ENCODE data around the gene VIPR1.
A peak's percentile ranks its signal among the peaks of the same experiment; 100 is the strongest.

The VIPR1 gene

DNA sequence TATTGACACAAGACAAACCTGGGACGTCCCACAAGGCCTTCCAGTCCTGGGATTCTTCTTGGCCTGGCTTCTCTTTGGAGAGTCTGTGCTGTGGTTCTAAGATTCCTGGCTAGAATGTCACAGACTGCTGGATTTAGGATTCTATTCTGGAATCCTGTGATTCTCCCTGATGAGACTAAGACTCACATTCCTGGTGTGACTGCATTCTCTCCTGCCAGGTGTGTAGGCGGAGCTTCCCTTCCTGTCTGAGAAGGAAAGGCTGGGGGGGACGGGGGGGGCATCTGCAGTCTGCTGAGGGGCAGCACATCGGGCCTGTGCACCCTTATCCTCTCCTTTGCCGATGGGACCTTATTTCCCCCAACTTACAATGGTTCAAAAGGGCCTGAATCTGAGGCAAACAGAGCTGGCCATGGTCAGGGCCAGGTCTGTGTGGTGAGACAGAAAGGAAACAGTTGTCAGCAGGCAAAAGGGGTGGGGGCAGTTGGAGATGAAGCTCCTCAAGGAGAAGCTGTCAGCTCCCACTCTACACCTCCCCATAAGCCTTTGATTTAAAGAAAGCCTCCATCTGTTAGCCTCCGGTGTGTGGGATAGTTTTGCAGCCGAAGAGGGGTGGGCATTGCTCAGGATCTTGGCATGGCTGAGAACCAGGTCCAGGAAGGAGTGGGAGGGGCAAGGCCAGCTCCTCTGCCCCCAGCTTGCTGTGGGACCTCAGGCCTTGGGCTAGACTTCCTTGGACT lies 30.9 kb downstream of the VIPR1 start (continued):
- TF ChIP-seq, protein P1, sequence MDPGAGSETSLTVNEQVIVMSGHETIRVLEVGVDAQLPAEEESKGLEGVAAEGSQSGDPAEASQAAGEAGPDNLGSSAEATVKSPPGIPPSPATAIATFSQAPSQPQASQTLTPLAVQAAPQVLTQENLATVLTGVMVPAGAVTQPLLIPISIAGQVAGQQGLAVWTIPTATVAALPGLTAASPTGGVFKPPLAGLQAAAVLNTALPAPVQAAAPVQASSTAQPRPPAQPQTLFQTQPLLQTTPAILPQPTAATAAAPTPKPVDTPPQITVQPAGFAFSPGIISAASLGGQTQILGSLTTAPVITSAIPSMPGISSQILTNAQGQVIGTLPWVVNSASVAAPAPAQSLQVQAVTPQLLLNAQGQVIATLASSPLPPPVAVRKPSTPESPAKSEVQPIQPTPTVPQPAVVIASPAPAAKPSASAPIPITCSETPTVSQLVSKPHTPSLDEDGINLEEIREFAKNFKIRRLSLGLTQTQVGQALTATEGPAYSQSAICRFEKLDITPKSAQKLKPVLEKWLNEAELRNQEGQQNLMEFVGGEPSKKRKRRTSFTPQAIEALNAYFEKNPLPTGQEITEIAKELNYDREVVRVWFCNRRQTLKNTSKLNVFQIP (CRISPR knock-in tag; IDR thresholded peaks at IDR 0.05; ENCODE audit: borderline replicate concordance, low read depth), result no peak
- TF ChIP-seq ZFP3 (CRISPR knock-in tag; IDR thresholded peaks at IDR 0.05) (no peak), PPARA (CRISPR knock-in tag; IDR thresholded peaks at IDR 0.05; ENCODE audit: borderline replicate concordance) (no peak), ZNF70 (CRISPR knock-in tag; IDR thresholded peaks at IDR 0.05) (no peak), CSDC2 (CRISPR knock-in tag; IDR thresholded peaks at IDR 0.05) (no peak)

DNA sequence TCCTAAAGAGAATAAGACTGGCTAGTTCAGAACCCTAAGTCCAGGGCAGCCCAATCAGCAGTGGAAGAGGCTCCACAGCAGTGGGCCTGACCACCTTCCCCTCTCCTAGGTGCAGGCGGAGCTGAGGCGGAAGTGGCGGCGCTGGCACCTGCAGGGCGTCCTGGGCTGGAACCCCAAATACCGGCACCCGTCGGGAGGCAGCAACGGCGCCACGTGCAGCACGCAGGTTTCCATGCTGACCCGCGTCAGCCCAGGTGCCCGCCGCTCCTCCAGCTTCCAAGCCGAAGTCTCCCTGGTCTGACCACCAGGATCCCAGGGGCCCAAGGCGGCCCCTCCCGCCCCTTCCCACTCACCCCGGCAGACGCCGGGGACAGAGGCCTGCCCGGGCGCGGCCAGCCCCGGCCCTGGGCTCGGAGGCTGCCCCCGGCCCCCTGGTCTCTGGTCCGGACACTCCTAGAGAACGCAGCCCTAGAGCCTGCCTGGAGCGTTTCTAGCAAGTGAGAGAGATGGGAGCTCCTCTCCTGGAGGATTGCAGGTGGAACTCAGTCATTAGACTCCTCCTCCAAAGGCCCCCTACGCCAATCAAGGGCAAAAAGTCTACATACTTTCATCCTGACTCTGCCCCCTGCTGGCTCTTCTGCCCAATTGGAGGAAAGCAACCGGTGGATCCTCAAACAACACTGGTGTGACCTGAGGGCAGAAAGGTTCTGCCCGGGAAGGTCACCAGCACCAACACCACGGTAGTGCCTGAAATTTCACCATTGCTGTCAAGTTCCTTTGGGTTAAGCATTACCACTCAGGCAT lies 33.7 kb downstream of the VIPR1 start:
- ATAC-seq, result peak; percentile 38; the same call in 2 of the 3 replicates
- TF ChIP-seq ZFP3 (CRISPR knock-in tag; IDR thresholded peaks at IDR 0.05) (no peak), TCF4 (CRISPR knock-in tag; IDR thresholded peaks at IDR 0.05; ENCODE audit: borderline replicate concordance) (no peak), ZNF565 (CRISPR knock-in tag; conservative IDR thresholded peaks at IDR 0.05; ENCODE audit: low read depth) (no peak), ESRRG (CRISPR knock-in tag; IDR thresholded peaks at IDR 0.05) (no peak), ZNF70 (CRISPR knock-in tag; IDR thresholded peaks at IDR 0.05) (no peak)
- TF ChIP-seq, protein P2, sequence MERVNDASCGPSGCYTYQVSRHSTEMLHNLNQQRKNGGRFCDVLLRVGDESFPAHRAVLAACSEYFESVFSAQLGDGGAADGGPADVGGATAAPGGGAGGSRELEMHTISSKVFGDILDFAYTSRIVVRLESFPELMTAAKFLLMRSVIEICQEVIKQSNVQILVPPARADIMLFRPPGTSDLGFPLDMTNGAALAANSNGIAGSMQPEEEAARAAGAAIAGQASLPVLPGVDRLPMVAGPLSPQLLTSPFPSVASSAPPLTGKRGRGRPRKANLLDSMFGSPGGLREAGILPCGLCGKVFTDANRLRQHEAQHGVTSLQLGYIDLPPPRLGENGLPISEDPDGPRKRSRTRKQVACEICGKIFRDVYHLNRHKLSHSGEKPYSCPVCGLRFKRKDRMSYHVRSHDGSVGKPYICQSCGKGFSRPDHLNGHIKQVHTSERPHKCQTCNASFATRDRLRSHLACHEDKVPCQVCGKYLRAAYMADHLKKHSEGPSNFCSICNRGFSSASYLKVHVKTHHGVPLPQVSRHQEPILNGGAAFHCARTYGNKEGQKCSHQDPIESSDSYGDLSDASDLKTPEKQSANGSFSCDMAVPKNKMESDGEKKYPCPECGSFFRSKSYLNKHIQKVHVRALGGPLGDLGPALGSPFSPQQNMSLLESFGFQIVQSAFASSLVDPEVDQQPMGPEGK (CRISPR knock-in tag; IDR thresholded peaks at IDR 0.05; ENCODE audit: borderline replicate concordance), result no peak
- TF ChIP-seq, protein P1 (CRISPR knock-in tag; IDR thresholded peaks at IDR 0.05; ENCODE audit: borderline replicate concordance, low read depth), result no peak

DNA sequence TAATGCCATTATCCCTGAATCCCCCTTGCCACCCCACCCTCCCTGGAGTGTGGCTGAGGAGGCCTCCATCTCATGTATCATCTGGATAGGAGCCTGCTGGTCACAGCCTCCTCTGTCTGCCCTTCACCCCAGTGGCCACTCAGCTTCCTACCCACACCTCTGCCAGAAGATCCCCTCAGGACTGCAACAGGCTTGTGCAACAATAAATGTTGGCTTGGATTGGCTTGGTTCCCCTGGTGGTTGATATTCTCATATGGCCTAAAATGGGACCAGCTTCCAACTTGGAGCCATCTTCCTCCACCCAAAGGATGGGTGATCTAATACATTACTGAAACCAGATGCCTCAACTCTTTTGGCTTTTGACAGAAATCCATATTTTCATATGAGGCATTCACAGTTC lies 34.9 kb downstream of the VIPR1 start:
- ATAC-seq, result no peak
- TF ChIP-seq, protein P2 (CRISPR knock-in tag; IDR thresholded peaks at IDR 0.05; ENCODE audit: borderline replicate concordance), result no peak

DNA sequence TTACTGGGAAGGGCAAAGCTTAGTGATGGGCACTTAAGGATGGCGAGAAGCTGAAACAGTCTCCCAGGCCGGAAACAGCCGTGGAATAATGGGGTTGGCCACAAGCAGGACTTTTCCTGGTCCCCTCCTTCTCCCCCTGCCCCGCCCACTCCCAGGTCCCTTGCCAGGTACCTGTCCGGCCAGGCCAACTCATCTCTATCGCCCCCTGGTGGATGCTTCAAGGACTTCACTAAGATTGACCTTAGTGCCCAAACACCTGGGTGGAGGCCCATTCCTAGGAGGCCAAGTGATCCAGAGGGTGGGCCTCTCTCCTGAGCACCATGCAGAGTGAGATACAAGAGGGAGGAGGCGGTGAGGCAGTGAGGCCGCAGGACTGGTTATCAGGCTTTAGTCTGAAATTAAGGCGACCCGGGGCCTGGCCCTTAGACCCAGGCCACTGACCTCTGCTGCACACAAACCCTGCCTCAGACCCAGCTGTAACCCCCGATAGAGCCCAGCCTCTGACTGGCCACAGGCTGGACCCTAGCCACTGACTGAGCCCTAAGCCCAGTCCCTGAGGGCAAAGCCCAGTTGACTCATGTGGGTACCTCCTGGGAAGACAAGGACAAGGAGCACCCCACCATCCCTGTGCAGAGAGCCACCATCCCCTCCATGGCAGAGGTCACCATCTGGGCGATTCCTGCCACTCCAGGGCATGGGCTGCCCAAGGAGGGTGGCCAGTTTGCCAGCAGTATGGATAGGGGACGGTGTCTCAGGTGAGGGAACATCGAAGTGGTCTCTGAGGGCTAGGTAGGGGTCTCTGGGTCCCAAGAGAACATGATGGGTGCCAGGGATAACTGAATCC lies 37.6 kb downstream of the VIPR1 start:
- no peak for TF ChIP-seq GLIS3 (CRISPR knock-in tag; IDR thresholded peaks at IDR 0.05)
- TF ChIP-seq, protein P3, sequence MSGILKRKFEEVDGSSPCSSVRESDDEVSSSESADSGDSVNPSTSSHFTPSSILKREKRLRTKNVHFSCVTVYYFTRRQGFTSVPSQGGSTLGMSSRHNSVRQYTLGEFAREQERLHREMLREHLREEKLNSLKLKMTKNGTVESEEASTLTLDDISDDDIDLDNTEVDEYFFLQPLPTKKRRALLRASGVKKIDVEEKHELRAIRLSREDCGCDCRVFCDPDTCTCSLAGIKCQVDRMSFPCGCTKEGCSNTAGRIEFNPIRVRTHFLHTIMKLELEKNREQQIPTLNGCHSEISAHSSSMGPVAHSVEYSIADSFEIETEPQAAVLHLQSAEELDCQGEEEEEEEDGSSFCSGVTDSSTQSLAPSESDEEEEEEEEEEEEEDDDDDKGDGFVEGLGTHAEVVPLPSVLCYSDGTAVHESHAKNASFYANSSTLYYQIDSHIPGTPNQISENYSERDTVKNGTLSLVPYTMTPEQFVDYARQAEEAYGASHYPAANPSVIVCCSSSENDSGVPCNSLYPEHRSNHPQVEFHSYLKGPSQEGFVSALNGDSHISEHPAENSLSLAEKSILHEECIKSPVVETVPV (CRISPR knock-in tag; IDR thresholded peaks at IDR 0.05), result no peak
- TF ChIP-seq RARB (CRISPR knock-in tag; IDR thresholded peaks at IDR 0.05), result no peak
- TF ChIP-seq ZNF565 (CRISPR knock-in tag; conservative IDR thresholded peaks at IDR 0.05; ENCODE audit: low read depth), result no peak
- no peak for TF ChIP-seq ISL1 (CRISPR knock-in tag; IDR thresholded peaks at IDR 0.05)
- TF ChIP-seq OSR1 (CRISPR knock-in tag; IDR thresholded peaks at IDR 0.05), result no peak
- no peak for TF ChIP-seq ZC3H10 (CRISPR knock-in tag; IDR thresholded peaks at IDR 0.05)
- TF ChIP-seq TCF4 (CRISPR knock-in tag; IDR thresholded peaks at IDR 0.05; ENCODE audit: borderline replicate concordance), result no peak
- TF ChIP-seq ARNTL (CRISPR knock-in tag; IDR thresholded peaks at IDR 0.05; ENCODE audit: borderline replicate concordance, low read depth), result no peak
- no peak for TF ChIP-seq ZNF8 (CRISPR knock-in tag; IDR thresholded peaks at IDR 0.05)
- TF ChIP-seq SNAI2 (CRISPR knock-in tag; IDR thresholded peaks at IDR 0.05), result no peak
- TF ChIP-seq PPARA (CRISPR knock-in tag; IDR thresholded peaks at IDR 0.05; ENCODE audit: borderline replicate concordance), result no peak
- no peak for TF ChIP-seq TOX (CRISPR knock-in tag; IDR thresholded peaks at IDR 0.05; ENCODE audit: borderline replicate concordance)
- TF ChIP-seq, protein P4, sequence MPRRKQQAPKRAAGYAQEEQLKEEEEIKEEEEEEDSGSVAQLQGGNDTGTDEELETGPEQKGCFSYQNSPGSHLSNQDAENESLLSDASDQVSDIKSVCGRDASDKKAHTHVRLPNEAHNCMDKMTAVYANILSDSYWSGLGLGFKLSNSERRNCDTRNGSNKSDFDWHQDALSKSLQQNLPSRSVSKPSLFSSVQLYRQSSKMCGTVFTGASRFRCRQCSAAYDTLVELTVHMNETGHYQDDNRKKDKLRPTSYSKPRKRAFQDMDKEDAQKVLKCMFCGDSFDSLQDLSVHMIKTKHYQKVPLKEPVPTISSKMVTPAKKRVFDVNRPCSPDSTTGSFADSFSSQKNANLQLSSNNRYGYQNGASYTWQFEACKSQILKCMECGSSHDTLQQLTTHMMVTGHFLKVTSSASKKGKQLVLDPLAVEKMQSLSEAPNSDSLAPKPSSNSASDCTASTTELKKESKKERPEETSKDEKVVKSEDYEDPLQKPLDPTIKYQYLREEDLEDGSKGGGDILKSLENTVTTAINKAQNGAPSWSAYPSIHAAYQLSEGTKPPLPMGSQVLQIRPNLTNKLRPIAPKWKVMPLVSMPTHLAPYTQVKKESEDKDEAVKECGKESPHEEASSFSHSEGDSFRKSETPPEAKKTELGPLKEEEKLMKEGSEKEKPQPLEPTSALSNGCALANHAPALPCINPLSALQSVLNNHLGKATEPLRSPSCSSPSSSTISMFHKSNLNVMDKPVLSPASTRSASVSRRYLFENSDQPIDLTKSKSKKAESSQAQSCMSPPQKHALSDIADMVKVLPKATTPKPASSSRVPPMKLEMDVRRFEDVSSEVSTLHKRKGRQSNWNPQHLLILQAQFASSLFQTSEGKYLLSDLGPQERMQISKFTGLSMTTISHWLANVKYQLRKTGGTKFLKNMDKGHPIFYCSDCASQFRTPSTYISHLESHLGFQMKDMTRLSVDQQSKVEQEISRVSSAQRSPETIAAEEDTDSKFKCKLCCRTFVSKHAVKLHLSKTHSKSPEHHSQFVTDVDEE (CRISPR knock-in tag; IDR thresholded peaks at IDR 0.05), result no peak
- TF ChIP-seq ESRRG (CRISPR knock-in tag; IDR thresholded peaks at IDR 0.05), result no peak
- TF ChIP-seq ZFP3 (CRISPR knock-in tag; IDR thresholded peaks at IDR 0.05), result no peak

More for the DNA sequence above, 37.6 kb downstream of the VIPR1 start:
- peak; percentile 68; the same call in 2 of the 3 replicates for ATAC-seq

All from SK-N-SH treated with all-trans-retinoic acid at 6 μM for 48 hours (cell line).